ENCODE data around the gene CROCC2. TPM values are rescaled to one million over a fixed set of nuclear protein-coding genes. Genes with fewer than 3 reads are reported as not detected.

Gene CROCC2
- total RNA-seq, 1 donor from 2014 or later, result 3.4 TPM

- ATAC-seq, result peak; percentile 86
- intact Hi-C loops (cut with DNase I), result no loop called here
Measured at GRCh38 chr2:240991378-240992263, 85.5 kb downstream of the CROCC2 start.

GRCh38 chr2:240992572-240993291 lies 86.6 kb downstream of the CROCC2 start:
- peaks cover 58% of the 10 kb centered on the region for H3K4me1 ChIP-seq
- H3K36me3 ChIP-seq, result no peaks in the 10 kb centered on the region
- no peaks in the 10 kb centered on the region for H3K9me3 ChIP-seq
- intact Hi-C loops (cut with DNase I), result no loop called here
- no peak overlapping the region for H3K4me3 ChIP-seq
- ATAC-seq (no peak), DNase-seq (peak; percentile 41)
- H3K27me3 ChIP-seq (ENCODE audit: low read depth), result no peaks in the 10 kb centered on the region
- no peak for TF ChIP-seq CTCF (IDR thresholded peaks at IDR 0.05)
- peak overlapping the region; percentile 82 for H3K27ac ChIP-seq

More at GRCh38 chr2:240991378-240992263, 85.5 kb downstream of the CROCC2 start:
- Histone ChIP-seq H3K4me3 (no peak overlapping the region), H3K27ac (peak overlapping the region; percentile 82), H3K36me3 (no peaks in the 10 kb centered on the region), H3K4me1 (peaks cover 58% of the 10 kb centered on the region), H3K27me3 (ENCODE audit: low read depth) (no peaks in the 10 kb centered on the region), H3K9me3 (no peaks in the 10 kb centered on the region)
- no peak for TF ChIP-seq CTCF (IDR thresholded peaks at IDR 0.05)
- DNase-seq, result peak; percentile 90

- Histone ChIP-seq H3K4me3 (no peak overlapping the region), H3K27ac (no peak overlapping the region), H3K4me1 (peaks cover 58% of the 10 kb centered on the region), H3K9me3 (no peaks in the 10 kb centered on the region), H3K36me3 (no peaks in the 10 kb centered on the region), H3K27me3 (ENCODE audit: low read depth) (no peaks in the 10 kb centered on the region)
- no peak for TF ChIP-seq CTCF (IDR thresholded peaks at IDR 0.05)
- intact Hi-C loops (cut with DNase I), result no loop called here
- DNase-seq (peak; percentile 41), ATAC-seq (no peak)
Measured at GRCh38 chr2:240993446-240994170, 87.5 kb downstream of the CROCC2 start.

GRCh38 chr2:240994171-240994896 lies 88.2 kb downstream of the CROCC2 start:
- DNase-seq (peak; percentile 40), ATAC-seq (no peak)
- intact Hi-C loops (cut with DNase I), result no loop called here
- Histone ChIP-seq H3K9me3 (no peaks in the 10 kb centered on the region), H3K27ac (no peak overlapping the region), H3K27me3 (ENCODE audit: low read depth) (peaks cover 2% of the 10 kb centered on the region), H3K4me3 (no peak overlapping the region), H3K36me3 (no peaks in the 10 kb centered on the region), H3K4me1 (peaks cover 60% of the 10 kb centered on the region)
- TF ChIP-seq CTCF (IDR thresholded peaks at IDR 0.05), result no peak

All from lower lobe of right lung (tissue), 2 donors.